H1 (cell line): ENCODE data around the gene CHST9. TPM values are rescaled to one million over a fixed set of nuclear protein-coding genes. Genes with fewer than 3 reads are reported as not detected.

Source experiments
- CTCF ChIA-PET: fragments of 300-600 bp; sonication (Branson Sonifier 250); formaldehyde crosslinking; loops from one replicate; lab custom pipeline; 2021; ENCODE audit not compliant: partially characterized antibody; lab: Charles Lee
- POLR2A ChIA-PET: fragments of 300-600 bp; sonication (Branson Sonifier 250); formaldehyde crosslinking; loops from one replicate; lab custom pipeline; 2021; ENCODE audit warnings: inconsistent platforms; ENCODE audit not compliant: partially characterized antibody; lab: Charles Lee
- DNase-seq, 2 experiments: peaks; one replicate each; pipeline versions ENCODE4 v3.0.0 to v3.0.0-alpha.2; 2010 to 2022; ENCODE audit warnings: low spot score in 2 of 2, low read depth in 1 of 2, mixed read lengths in 1 of 2
- FAIRE-seq: peaks from 2 replicates; lab custom pipeline; 2011; peaks lifted over from hg19 to GRCh38; lab: Jason Lieb, UNC
- H2AFZ ChIP-seq: 2 replicates; pipeline ENCODE4 v1.8.1; 2012; ENCODE audit warnings: low read length, inconsistent platforms
- H2AK5ac ChIP-seq: 2 replicates; pipeline ENCODE4 v1.6.1; 2013; ENCODE audit warnings: low read depth, low read length
- H2BK120ac ChIP-seq: replicated peaks from 2 replicates; pipeline ENCODE3; 2013; ENCODE audit warnings: low read depth, low read length, inconsistent platforms
- H2BK12ac ChIP-seq: 2 replicates; pipeline ENCODE4 v1.6.1; 2013; ENCODE audit warnings: low read depth, low read length
- H2BK15ac ChIP-seq: 2 replicates; pipeline ENCODE4 v1.6.1; 2013; ENCODE audit warnings: low read length
- H2BK20ac ChIP-seq: 2 replicates; pipeline ENCODE4 v1.6.1; 2013; ENCODE audit warnings: low read length
- H2BK5ac ChIP-seq: 2 replicates; pipeline ENCODE4 v1.6.1; 2013; ENCODE audit warnings: low read depth, low read length
- H3K14ac ChIP-seq: 2 replicates; pipeline ENCODE4 v1.6.1; 2013; ENCODE audit warnings: inconsistent platforms; ENCODE audit not compliant: insufficient read length
- H3K18ac ChIP-seq: 2 replicates; pipeline ENCODE4 v1.6.1; 2013; ENCODE audit warnings: low read length; ENCODE audit errors: extremely low read depth
- H3K23ac ChIP-seq: 2 replicates; pipeline ENCODE4 v1.6.1; 2013; ENCODE audit warnings: inconsistent platforms; ENCODE audit not compliant: insufficient read length
- H3K23me2 ChIP-seq: 2 replicates; pipeline ENCODE4 v1.6.1; 2013; ENCODE audit warnings: low read depth, low read length
- H3K27ac ChIP-seq: 2 replicates; pipeline ENCODE4 v1.6.1; 2011; ENCODE audit warnings: low read depth, low read length, inconsistent platforms
- H3K27me3 ChIP-seq, 4 experiments: replicated peaks in 1 of 4; 1 replicate in 1 of 4; 2 replicates in 3 of 4; pipeline versions ENCODE4 v1.6.1 to v1.8.1; 2011 to 2013; ENCODE audit warnings: low read length in 3 of 4, mild to moderate bottlenecking in 3 of 4, inconsistent platforms in 2 of 4, mixed read lengths in 2 of 4, moderate library complexity in 1 of 4; ENCODE audit not compliant: control insufficient read depth in 3 of 4, insufficient read depth in 3 of 4; ENCODE audit errors: extremely low read depth in 1 of 4
- H3K36me3 ChIP-seq, 4 experiments: 2 replicates each; pipeline versions ENCODE4 v1.6.1 to v1.8.1; 2011 to 2013; ENCODE audit warnings: mild to moderate bottlenecking in 4 of 4, low read length in 3 of 4, moderate library complexity in 2 of 4, control low read depth in 1 of 4, inconsistent platforms in 1 of 4; ENCODE audit not compliant: insufficient read depth in 4 of 4, control insufficient read depth in 2 of 4
- H3K4ac ChIP-seq: replicated peaks from 2 replicates; pipeline ENCODE3; 2013; ENCODE audit warnings: low read length, low read depth, mixed read lengths, inconsistent platforms; ENCODE audit not compliant: insufficient read length
- H3K4me1 ChIP-seq, 4 experiments: replicated peaks in 1 of 4; 1 replicate in 1 of 4; 2 replicates in 3 of 4; pipeline versions ENCODE4 v1.6.1 to v1.8.1; 2011 to 2013; ENCODE audit warnings: low read length in 3 of 4, inconsistent platforms in 2 of 4, mixed read lengths in 1 of 4; ENCODE audit not compliant: insufficient read depth in 4 of 4, control insufficient read depth in 3 of 4
- H3K4me2 ChIP-seq, 2 experiments: 2 replicates each; pipeline versions ENCODE4 v1.6.1 to v1.8.1; 2011 to 2013; ENCODE audit warnings: low read depth in 2 of 2, low read length in 2 of 2, control low read depth in 1 of 2, inconsistent platforms in 1 of 2, mild to moderate bottlenecking in 1 of 2; ENCODE audit not compliant: insufficient read depth in 1 of 2
- H3K4me3 ChIP-seq, 4 experiments: fragments of 200-600, 300-600 bp in 1 of 4; sonication (generic), shearing (Covaris generic), sonication (Bioruptor Twin) in 1 of 4; 2 replicates each; pipeline versions ENCODE4 v1.5.1 to v1.8.1; 2011 to 2016; ENCODE audit warnings: low read length in 4 of 4, low read depth in 3 of 4, control low read depth in 2 of 4, inconsistent platforms in 2 of 4, mild to moderate bottlenecking in 2 of 4, mixed read lengths in 1 of 4, moderate library complexity in 1 of 4; ENCODE audit not compliant: insufficient read depth in 2 of 4; ENCODE audit errors: extremely low read depth in 1 of 4
- H3K56ac ChIP-seq: replicated peaks from 2 replicates; pipeline ENCODE3; 2013; ENCODE audit warnings: low read depth, mild to moderate bottlenecking, mixed read lengths, low read length, inconsistent platforms; ENCODE audit not compliant: insufficient read length
- H3K79me1 ChIP-seq: 2 replicates; pipeline ENCODE4 v1.6.1; 2013; ENCODE audit warnings: low read depth, low read length, control low read depth
- H3K79me2 ChIP-seq, 2 experiments: 2 replicates each; pipeline versions ENCODE4 v1.6.1 to v1.8.1; 2012 to 2013; ENCODE audit warnings: low read length in 2 of 2, mild to moderate bottlenecking in 2 of 2, inconsistent platforms in 1 of 2; ENCODE audit not compliant: insufficient read depth in 2 of 2, control insufficient read depth in 1 of 2
- H3K9ac ChIP-seq, 4 experiments: replicated peaks in 1 of 4; 1 replicate in 1 of 4; 2 replicates in 3 of 4; pipeline versions ENCODE4 v1.6.1 to v1.8.1; 2011 to 2013; ENCODE audit warnings: low read depth in 3 of 4, low read length in 3 of 4, control low read depth in 2 of 4, mild to moderate bottlenecking in 2 of 4, moderate library complexity in 2 of 4, inconsistent platforms in 1 of 4; ENCODE audit errors: extremely low read depth in 1 of 4
- H3K9me3 ChIP-seq, 2 experiments: 2 replicates each; pipeline versions ENCODE4 v1.6.1 to v1.8.1; 2012 to 2013; ENCODE audit warnings: mild to moderate bottlenecking in 2 of 2, moderate library complexity in 2 of 2, control low read depth in 1 of 2, inconsistent platforms in 1 of 2, low read depth in 1 of 2, low read length in 1 of 2, mixed read lengths in 1 of 2; ENCODE audit not compliant: insufficient read depth in 2 of 2
- H4K20me1 ChIP-seq, 2 experiments: replicated peaks in 1 of 2; 2 replicates each; pipeline versions ENCODE3 to v1.8.1; 2011 to 2013; ENCODE audit warnings: inconsistent platforms in 2 of 2, low read length in 2 of 2, mild to moderate bottlenecking in 1 of 2; ENCODE audit not compliant: insufficient read depth in 2 of 2, control insufficient read depth in 1 of 2
- H4K5ac ChIP-seq: 2 replicates; pipeline ENCODE4 v1.6.1; 2013; ENCODE audit warnings: low read length, low read depth, mixed read lengths, inconsistent platforms; ENCODE audit not compliant: insufficient read length
- H4K8ac ChIP-seq: 2 replicates; pipeline ENCODE4 v1.8.0; 2013; ENCODE audit warnings: mild to moderate bottlenecking, moderate library complexity, low read length, inconsistent platforms; ENCODE audit not compliant: insufficient read depth; ENCODE audit errors: extremely low read depth
- H4K91ac ChIP-seq: replicated peaks from 2 replicates; pipeline ENCODE3; 2013; ENCODE audit warnings: low read length, mixed read lengths, inconsistent platforms; ENCODE audit not compliant: insufficient read length
- ATF3 ChIP-seq: IDR thresholded peaks from 2 replicates; pipeline ENCODE4 v1.6.1; 2011; ENCODE audit warnings: low read depth, mild to moderate bottlenecking, low read length; ENCODE audit not compliant: insufficient read depth
- CHD2 ChIP-seq: IDR thresholded peaks from 2 replicates; pipeline ENCODE4 v1.6.1; 2012; ENCODE audit warnings: low read length, improper control_type of control experiment
- CTCF ChIP-seq, 3 experiments: IDR thresholded peaks; 1 replicate in 2 of 3; 2 replicates in 1 of 3; pipeline versions ENCODE4 v1.5.1 to v1.6.1; 2011; ENCODE audit warnings: low read length in 3 of 3, mild to moderate bottlenecking in 3 of 3, inconsistent platforms in 2 of 3, low read depth in 1 of 3, moderate library complexity in 1 of 3; ENCODE audit not compliant: insufficient read depth in 1 of 3; ENCODE audit errors: control extremely low read depth in 1 of 3
- EP300 ChIP-seq, 2 experiments: IDR thresholded peaks; 1 replicate in 1 of 2; 2 replicates in 1 of 2; pipeline ENCODE4 v1.6.1; 2011 to 2012; ENCODE audit warnings: low read depth in 2 of 2, low read length in 2 of 2, mild to moderate bottlenecking in 2 of 2, borderline replicate concordance in 1 of 2, inconsistent platforms in 1 of 2, moderate library complexity in 1 of 2
- JUN ChIP-seq: IDR thresholded peaks from 2 replicates; pipeline ENCODE4 v1.6.1; 2011; ENCODE audit warnings: low read depth, mild to moderate bottlenecking, improper control_type of control experiment, low read length
- NANOG ChIP-seq: IDR thresholded peaks from 2 replicates; pipeline ENCODE4 v1.6.1; 2011; ENCODE audit warnings: low read length, low read depth, mild to moderate bottlenecking, inconsistent platforms; ENCODE audit not compliant: insufficient read depth, poor library complexity, severe bottlenecking
- RAD21 ChIP-seq, 2 experiments: IDR thresholded peaks in 1 of 2; conservative IDR thresholded peaks in 1 of 2; 2 replicates each; pipeline ENCODE4 v1.6.1; 2011; ENCODE audit warnings: low read depth in 2 of 2, low read length in 2 of 2, improper control_type of control experiment in 1 of 2, inconsistent platforms in 1 of 2, mild to moderate bottlenecking in 1 of 2, moderate library complexity in 1 of 2
- SIRT6 ChIP-seq: IDR thresholded peaks from one replicate; pipeline ENCODE4 v1.7.1; 2012; ENCODE audit warnings: low read length, inconsistent platforms
- TAF1 ChIP-seq: IDR thresholded peaks from 2 replicates; pipeline ENCODE4 v1.6.1; 2011; ENCODE audit warnings: mild to moderate bottlenecking, low read depth, low read length
- WGBS, 2 experiments: shearing (Covaris generic) in 1 of 2; methylation state at CpG; one replicate each; pipeline versions ENCODE4 v1.1.6 to v1.1.7; 2013 to 2015; ENCODE audit warnings: low lambda C conversion rate in 2 of 2, mixed read lengths in 2 of 2, inconsistent platforms in 1 of 2, low coverage in 1 of 2, missing lambda C conversion rate in 1 of 2; ENCODE audit not compliant: insufficient replicate concordance in 2 of 2, insufficient coverage in 1 of 2, insufficient read length in 1 of 2; ENCODE audit errors: extremely low coverage in 1 of 2, missing lambda C conversion rate in 1 of 2; 5-methylcytosine and 5-hydroxymethylcytosine counted together
- polyA plus RNA-seq, 7 experiments: library from polyadenylated mRNA; depleted of rRNA in 3 of 7; stranded (reverse) in 5 of 7; unstranded in 2 of 7; fragments of >200 nt in 5 of 7; fragments of 200-250 nt in 2 of 7; gene quantifications; 1 replicate in 5 of 7; 2 replicates in 1 of 7; 4 replicates in 1 of 7; pipeline versions ENCODE4 v1.2.1 to v1.2.3, GENCODE V29; 2011 to 2013; ENCODE audit warnings: missing spikeins in 2 of 7, mixed read lengths in 2 of 7
- total RNA-seq: library from RNA; stranded (reverse); fragmentation: NEBNext Ultra II Directional; extraction: Animal tissue kit (Norgen Biotek cat#: 25700); gene quantifications from 2 replicates; pipeline ENCODE4 v1.2.1, GENCODE V29; 2021

CHST9 gene
- total and polyA plus RNA-seq, 2 of the 8 experiments (the other 6 are each of a cell fraction or from before 2014, with no cell fraction given) = 3.2 to 24.3 TPM

- 93% methylated on average over 7 of the region's 7 CpGs; no CpG with 5 or more reads in 1 of the 2 experiments for WGBS, 2 experiments
- Histone ChIP-seq H2AK5ac (no peak overlapping the region), H3K23me2 (no peaks in the 10 kb centered on the region), H2BK120ac (peak overlapping the region; percentile 62), H3K18ac (no peak overlapping the region), H3K9me3 (no peaks in the 10 kb centered on the region), H2BK5ac (no peak overlapping the region; the same call in 1 of the 2 replicates), H3K4me3 (no peak overlapping the region), H3K23ac (no peak overlapping the region), H3K79me2 (no peaks in the 10 kb centered on the region), H3K4ac (no peak overlapping the region), H3K36me3 (no peaks in the 10 kb centered on the region), H2BK12ac (peak overlapping the region; percentile 6; the same call in 1 of the 2 replicates), H3K27ac (no peak overlapping the region), H4K91ac (no peak overlapping the region), H3K4me2 (no peak overlapping the region), H3K4me1 (peaks cover 3 to 11% (median 7%) of the 10 kb centered on the region in 4 experiments), H4K20me1 (no peaks in the 10 kb centered on the region), H3K27me3 (no peaks in the 10 kb centered on the region), H2AFZ (no peak overlapping the region), H3K79me1 (no peaks in the 10 kb centered on the region), H2BK20ac (peak overlapping the region; percentile 25; the same call in 1 of the 2 replicates), H3K56ac (no peak overlapping the region), H2BK15ac (peak overlapping the region; percentile 4; the same call in 1 of the 2 replicates), H3K9ac (no peak overlapping the region), H4K5ac (no peak overlapping the region), H4K8ac (no peak overlapping the region), H3K14ac (no peak overlapping the region)
- ChIA-PET CTCF (interaction anchor here (1.1 kb wide), 2 partner anchors 74 to 208 kb away, joined by 3 read pairs; no protein-coding TSS in a partner anchor), POLR2A (no interaction called here)
- no peak for DNase-seq
- no peak for FAIRE-seq
- TF ChIP-seq CHD2 (no peak), SIRT6 (no peak), CTCF (IDR thresholded peaks at IDR 0.05; ENCODE audit: control extremely low read depth in 1 of 3, insufficient read depth in 1 of 3, low read depth in 1 of 3, low read length in 3 of 3) (no peak), ATF3 (no peak), TAF1 (no peak), JUN (no peak), NANOG (no peak), EP300 (IDR thresholded peaks at IDR 0.05; ENCODE audit: borderline replicate concordance in 1 of 2, low read depth in 2 of 2, low read length in 2 of 2) (no peak), RAD21 (IDR thresholded peaks at IDR 0.05 in 1 of 2, conservative IDR thresholded peaks at IDR 0.05 in 1 of 2; ENCODE audit: low read depth in 2 of 2, low read length in 2 of 2) (no peak)
Measured at GRCh38 chr18:27225947-27226481, 40.9 kb upstream of the CHST9 start.
